GM15510 (cell line): Measurements from ENCODE around the gene TBCD.

ENCODE experiments used
- POLR2A ChIP-seq: IDR thresholded peaks from 3 replicates; pipeline ENCODE4 v1.6.1; 2011; ENCODE audit warnings: borderline replicate concordance; ENCODE audit not compliant: insufficient read length; ENCODE audit errors: extremely low read depth

The TBCD gene

GRCh38 chr17:82927661-82928601 is 176.1 kb downstream of the TBCD start:
- TF ChIP-seq POLR2A, result no peak

- no peak for TF ChIP-seq POLR2A
Observed at GRCh38 chr17:82929011-82929622, 177.3 kb downstream of the TBCD start.

- TF ChIP-seq POLR2A, result no peak
Observed at GRCh38 chr17:82929676-82930042, 177.8 kb downstream of the TBCD start.

GRCh38 chr17:82930043-82930923 is 178.4 kb downstream of the TBCD start:
- no peak for TF ChIP-seq POLR2A

GRCh38 chr17:82930924-82931698 is 179.2 kb downstream of the TBCD start:
- no peak for TF ChIP-seq POLR2A

GRCh38 chr17:82931699-82932517 is 180.0 kb downstream of the TBCD start:
- TF ChIP-seq POLR2A, result no peak

GRCh38 chr17:82932518-82933310 is 180.8 kb downstream of the TBCD start:
- no peak for TF ChIP-seq POLR2A

GRCh38 chr17:82933911-82934310 is 182.0 kb downstream of the TBCD start:
- TF ChIP-seq POLR2A, result no peak

- TF ChIP-seq POLR2A, result no peak
Observed at GRCh38 chr17:82935966-82936767, 184.3 kb downstream of the TBCD start.

GRCh38 chr17:82936768-82937171 is 184.9 kb downstream of the TBCD start:
- no peak for TF ChIP-seq POLR2A

GRCh38 chr17:82937411-82938371 is 185.8 kb downstream of the TBCD start:
- TF ChIP-seq POLR2A, result no peak
